ENCODE results near the gene PPP6R2. TPM values are rescaled to one million over a fixed set of nuclear protein-coding genes. Genes with fewer than 3 reads are reported as not detected.
A peak's percentile ranks its signal among the peaks of the same experiment; 100 is the strongest.

The PPP6R2 gene
- polyA plus RNA-seq, 3 donors: 9.1 to 74.5 (median 10.3) TPM

DNA sequence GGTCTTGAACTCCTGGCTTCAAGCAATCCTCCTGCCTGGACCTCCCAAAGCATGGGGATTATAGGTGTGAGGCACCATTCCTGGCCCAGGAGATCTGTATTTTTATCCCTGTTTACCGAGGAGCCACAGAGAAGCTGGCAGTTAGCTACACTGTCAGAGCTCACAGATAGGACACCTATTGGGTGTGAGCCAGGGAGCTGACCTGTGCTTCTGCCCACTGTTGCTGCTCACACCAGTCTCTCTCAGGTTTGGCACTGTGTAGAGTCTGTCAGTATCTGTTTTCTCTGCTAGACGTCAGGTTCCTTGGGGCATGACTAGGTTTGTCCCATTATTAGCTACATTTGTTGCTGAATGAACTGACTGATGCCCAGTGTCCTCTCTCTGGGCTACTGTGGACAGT is 17.5 kb downstream of the PPP6R2 start:
- Histone ChIP-seq H3K4me1 (ENCODE audit: control insufficient read depth in 1 of 2, insufficient read depth in 2 of 2, low read length in 2 of 2) (no peaks in the 10 kb centered on the region), H3K4me3 (replicated peaks in 1 of 3; ENCODE audit: low read depth in 2 of 3, low read length in 3 of 3) (no peak overlapping the region), H3K27ac (ENCODE audit: low read depth in 1 of 2, low read length in 2 of 2) (no peak overlapping the region), H3K36me3 (replicated peaks in 1 of 2; ENCODE audit: control insufficient read depth in 1 of 2, insufficient read depth in 2 of 2, low read length in 2 of 2) (peaks cover 20 to 48% of the 10 kb centered on the region in 2 donors), H3K4me2 (replicated peaks; ENCODE audit: extremely low read depth, low read length, poor library complexity, severe bottlenecking) (no peak overlapping the region), H3K9ac (ENCODE audit: insufficient read depth, low read length, poor library complexity, severe bottlenecking) (no peak overlapping the region), H3K79me2 (ENCODE audit: insufficient read depth, low read length) (peaks cover 89% of the 10 kb centered on the region), H4K20me1 (ENCODE audit: insufficient read depth, low read length) (peaks cover 90% of the 10 kb centered on the region), H3K9me3 (replicated peaks in 1 of 2; ENCODE audit: control insufficient read depth in 1 of 2, insufficient read depth in 1 of 2, low read length in 2 of 2) (no peaks in the 10 kb centered on the region), H3K27me3 (ENCODE audit: control insufficient read depth in 2 of 2, insufficient read depth in 2 of 2, low read length in 2 of 2) (no peaks in the 10 kb centered on the region), H2AFZ (ENCODE audit: insufficient read depth, low read depth, low read length, poor library complexity, severe bottlenecking) (no peak overlapping the region)
- Mint-ChIP-seq H3K36me3 (peaks cover 37 to 51% of the 10 kb centered on the region in 2 donors), H3K9me3 (peaks cover 0 to 2% (median 0%) of the 10 kb centered on the region in 7 donors), H3K27me3 (ENCODE audit: low read depth in 3 of 3) (no peaks in the 10 kb centered on the region), H3K27ac (no peak overlapping the region), H3K4me3 (no peak overlapping the region), H3K4me1 (peaks cover 13% of the 10 kb centered on the region)
- DNase-seq: no peak
- TF ChIP-seq, protein P1, sequence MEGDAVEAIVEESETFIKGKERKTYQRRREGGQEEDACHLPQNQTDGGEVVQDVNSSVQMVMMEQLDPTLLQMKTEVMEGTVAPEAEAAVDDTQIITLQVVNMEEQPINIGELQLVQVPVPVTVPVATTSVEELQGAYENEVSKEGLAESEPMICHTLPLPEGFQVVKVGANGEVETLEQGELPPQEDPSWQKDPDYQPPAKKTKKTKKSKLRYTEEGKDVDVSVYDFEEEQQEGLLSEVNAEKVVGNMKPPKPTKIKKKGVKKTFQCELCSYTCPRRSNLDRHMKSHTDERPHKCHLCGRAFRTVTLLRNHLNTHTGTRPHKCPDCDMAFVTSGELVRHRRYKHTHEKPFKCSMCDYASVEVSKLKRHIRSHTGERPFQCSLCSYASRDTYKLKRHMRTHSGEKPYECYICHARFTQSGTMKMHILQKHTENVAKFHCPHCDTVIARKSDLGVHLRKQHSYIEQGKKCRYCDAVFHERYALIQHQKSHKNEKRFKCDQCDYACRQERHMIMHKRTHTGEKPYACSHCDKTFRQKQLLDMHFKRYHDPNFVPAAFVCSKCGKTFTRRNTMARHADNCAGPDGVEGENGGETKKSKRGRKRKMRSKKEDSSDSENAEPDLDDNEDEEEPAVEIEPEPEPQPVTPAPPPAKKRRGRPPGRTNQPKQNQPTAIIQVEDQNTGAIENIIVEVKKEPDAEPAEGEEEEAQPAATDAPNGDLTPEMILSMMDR (IDR thresholded peaks at IDR 0.05): no peak
- 100% methylated on average over 2 of the region's 2 CpGs for WGBS (ENCODE audit: insufficient coverage)
- intact Hi-C loops (cut with micrococcal nuclease): no loop called here

GRCh38 chr22:50361222-50361621 is 18.1 kb downstream of the PPP6R2 start:
- Mint-ChIP-seq H3K4me3 (no peak overlapping the region), H3K4me1 (peaks cover 13% of the 10 kb centered on the region), H3K9me3 (peaks cover 0 to 2% (median 0%) of the 10 kb centered on the region in 7 donors), H3K27ac (peak overlapping the region in 2 of 7 donors; percentile 26 to 51), H3K36me3 (peaks cover 38 to 47% of the 10 kb centered on the region in 2 donors), H3K27me3 (ENCODE audit: low read depth in 3 of 3) (no peaks in the 10 kb centered on the region)
- Histone ChIP-seq H3K27ac (ENCODE audit: low read depth in 1 of 2, low read length in 2 of 2) (no peak overlapping the region), H4K20me1 (ENCODE audit: insufficient read depth, low read length) (peaks cover 95% of the 10 kb centered on the region), H3K4me2 (replicated peaks; ENCODE audit: extremely low read depth, low read length, poor library complexity, severe bottlenecking) (no peak overlapping the region), H3K9ac (ENCODE audit: insufficient read depth, low read length, poor library complexity, severe bottlenecking) (no peak overlapping the region), H3K9me3 (replicated peaks in 1 of 2; ENCODE audit: control insufficient read depth in 1 of 2, insufficient read depth in 1 of 2, low read length in 2 of 2) (no peaks in the 10 kb centered on the region), H3K79me2 (ENCODE audit: insufficient read depth, low read length) (peaks cover 95% of the 10 kb centered on the region), H3K36me3 (replicated peaks in 1 of 2; ENCODE audit: control insufficient read depth in 1 of 2, insufficient read depth in 2 of 2, low read length in 2 of 2) (peaks cover 19 to 48% of the 10 kb centered on the region in 2 donors), H2AFZ (ENCODE audit: insufficient read depth, low read depth, low read length, poor library complexity, severe bottlenecking) (no peak overlapping the region), H3K27me3 (ENCODE audit: control insufficient read depth in 2 of 2, insufficient read depth in 2 of 2, low read length in 2 of 2) (no peaks in the 10 kb centered on the region), H3K4me3 (replicated peaks in 1 of 3; ENCODE audit: low read depth in 2 of 3, low read length in 3 of 3) (no peak overlapping the region), H3K4me1 (ENCODE audit: control insufficient read depth in 1 of 2, insufficient read depth in 2 of 2, low read length in 2 of 2) (no peaks in the 10 kb centered on the region)
- intact Hi-C loops (cut with micrococcal nuclease): no loop called here
- TF ChIP-seq, protein P1 (IDR thresholded peaks at IDR 0.05): no peak
- WGBS (ENCODE audit: insufficient coverage): 100% methylated on average over 4 of the region's 5 CpGs
- no peak for DNase-seq
